Activated T-cell treated with anti-CD3 and anti-CD28 coated beads for 24 hours (primary cell): ENCODE data around the gene GPR39.

Source experiments
- DNase-seq: peaks from one replicate; pipeline ENCODE4 v3.0.0-alpha.2; 2020; ENCODE audit warnings: low read depth

GPR39 gene

DNA sequence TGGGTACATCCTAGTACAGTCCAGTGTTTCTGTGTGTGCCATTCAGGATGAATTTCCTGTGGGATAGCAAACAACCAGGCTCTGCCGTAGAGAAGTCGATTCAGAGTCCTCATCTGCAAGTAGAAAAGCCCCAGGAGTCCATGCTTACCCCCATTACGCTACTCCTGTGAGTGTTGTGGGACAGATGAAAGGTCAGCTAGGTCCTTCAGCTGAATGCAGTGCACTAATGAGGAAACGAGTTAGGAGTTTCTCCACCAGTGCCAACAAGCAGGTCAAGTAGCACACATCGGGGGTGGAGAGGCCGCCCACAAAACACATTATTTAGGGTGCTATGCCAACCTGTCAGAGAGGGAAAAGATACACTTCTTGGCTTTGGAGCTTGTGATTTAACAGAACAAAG is 2.5 kb upstream of the GPR39 start:
- no peak for DNase-seq

DNA sequence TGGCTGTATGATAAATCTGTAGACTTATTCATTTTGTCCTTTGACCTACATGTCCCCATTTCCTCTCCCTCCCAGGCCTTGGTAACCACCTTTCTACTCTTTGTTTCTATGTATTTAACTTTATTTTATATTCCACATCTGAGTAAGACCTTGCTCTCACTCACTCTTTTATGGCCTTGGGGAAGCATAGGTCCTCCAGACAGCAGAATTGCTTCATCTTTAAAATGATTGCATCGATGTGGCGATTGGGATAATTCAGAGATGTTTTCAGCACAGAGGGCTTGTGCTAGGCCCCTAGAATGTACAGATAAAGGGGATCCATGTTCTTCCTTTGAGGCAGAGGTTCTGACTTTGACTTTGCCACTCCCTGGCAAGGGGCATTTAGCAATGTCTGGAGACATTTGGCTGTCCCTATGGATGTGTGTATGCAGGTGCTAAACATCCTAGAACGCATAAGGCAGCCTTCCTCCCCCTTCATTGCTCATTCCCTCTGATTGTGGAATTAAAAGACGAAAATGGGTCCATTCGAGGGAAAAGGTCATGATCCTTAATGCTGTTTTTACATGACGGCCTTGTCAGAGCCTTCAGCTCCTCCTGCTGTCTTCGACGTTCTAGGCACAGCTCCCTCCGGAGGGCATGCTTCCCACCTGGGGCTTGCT is 1.2 kb upstream of the GPR39 start:
- no peak for DNase-seq

DNA sequence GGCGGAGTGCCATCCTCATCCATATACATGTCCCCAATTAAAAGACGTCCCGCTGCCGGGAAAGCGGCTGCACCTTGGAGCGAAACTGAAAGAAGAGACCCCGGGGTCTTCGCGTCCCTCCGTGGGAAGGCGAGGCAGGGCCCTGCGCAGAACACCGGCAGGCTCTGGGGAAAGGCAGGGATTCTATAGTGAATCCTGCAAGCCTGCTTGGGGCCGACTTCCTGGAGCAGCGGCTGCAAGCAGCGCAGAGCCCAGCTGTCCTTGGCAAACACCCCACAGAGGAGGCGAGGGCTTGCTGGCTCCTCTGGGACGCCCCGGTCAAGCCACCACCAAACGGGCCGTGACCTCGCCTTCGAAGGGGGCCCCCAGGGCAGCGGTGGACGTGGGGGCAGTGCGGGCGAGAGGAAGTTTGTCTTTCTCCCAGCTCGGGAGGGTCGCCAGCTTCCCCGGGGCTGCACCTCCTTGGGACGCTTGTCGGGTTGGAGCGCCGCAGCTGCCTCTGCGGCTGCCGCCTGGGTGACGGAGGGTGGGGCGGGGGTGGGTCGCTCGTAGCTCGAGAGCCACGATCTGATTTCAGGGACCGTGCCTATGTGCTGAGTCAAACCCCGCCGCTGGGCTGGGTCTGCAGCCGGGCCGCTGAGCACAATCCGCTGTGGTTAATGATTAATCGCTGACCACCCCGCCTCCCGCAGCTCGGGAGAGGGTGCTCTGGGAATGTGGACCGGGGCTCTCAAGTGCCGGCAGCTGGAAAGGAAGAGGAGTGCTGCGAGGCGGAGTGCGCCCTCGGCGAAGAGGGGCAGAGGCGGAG is 486 bp upstream of the GPR39 start:
- no peak for DNase-seq

DNA sequence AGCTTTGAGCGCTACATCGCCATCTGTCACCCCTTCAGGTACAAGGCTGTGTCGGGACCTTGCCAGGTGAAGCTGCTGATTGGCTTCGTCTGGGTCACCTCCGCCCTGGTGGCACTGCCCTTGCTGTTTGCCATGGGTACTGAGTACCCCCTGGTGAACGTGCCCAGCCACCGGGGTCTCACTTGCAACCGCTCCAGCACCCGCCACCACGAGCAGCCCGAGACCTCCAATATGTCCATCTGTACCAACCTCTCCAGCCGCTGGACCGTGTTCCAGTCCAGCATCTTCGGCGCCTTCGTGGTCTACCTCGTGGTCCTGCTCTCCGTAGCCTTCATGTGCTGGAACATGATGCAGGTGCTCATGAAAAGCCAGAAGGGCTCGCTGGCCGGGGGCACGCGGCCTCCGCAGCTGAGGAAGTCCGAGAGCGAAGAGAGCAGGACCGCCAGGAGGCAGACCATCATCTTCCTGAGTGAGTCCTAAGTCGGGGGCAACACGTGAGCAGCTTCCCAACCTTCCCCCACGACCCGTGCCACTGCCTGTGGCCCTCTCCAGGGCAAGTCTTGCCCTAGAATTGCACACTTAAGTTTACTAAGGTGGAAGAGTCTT is 928 bp downstream of the GPR39 start:
- no peak for DNase-seq

DNA sequence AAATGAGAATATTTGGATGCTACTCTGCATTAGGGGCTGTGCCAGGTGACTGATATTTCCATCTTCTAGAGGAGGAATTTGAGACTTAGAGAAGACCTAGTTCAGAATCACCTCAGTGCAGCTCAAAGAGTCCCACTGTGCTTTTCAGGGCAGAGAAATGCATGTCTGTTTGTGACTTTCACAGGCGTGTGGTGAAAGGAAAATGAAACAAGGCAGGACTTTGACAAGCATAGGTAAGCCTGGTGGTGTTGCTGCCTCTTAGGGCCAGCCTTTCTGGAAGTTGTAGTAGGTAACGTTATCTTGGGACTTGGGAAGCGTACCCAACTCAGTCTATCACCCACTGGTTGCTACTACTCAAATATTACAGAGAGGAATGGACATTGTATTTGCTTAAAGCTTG is 2.6 kb downstream of the GPR39 start:
- no peak for DNase-seq

DNA sequence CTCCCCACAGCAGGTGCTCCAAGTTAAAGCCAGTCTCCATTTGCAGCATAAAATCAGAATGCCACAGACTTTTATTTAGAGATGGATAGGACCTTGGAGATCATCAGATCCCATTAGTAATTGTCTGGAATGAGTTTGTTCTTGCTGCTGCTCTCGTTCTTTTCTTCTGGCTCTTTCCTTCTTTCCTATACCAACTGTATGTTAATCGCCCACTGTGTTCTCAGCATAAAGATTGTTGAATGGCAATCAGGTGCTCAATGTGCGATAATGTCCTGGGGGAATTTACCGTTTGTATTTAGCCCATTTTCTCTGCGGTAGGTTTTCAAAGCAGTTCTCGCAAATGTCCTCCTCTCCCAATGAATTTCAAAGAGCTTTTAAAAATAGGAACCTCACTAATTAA is 3.3 kb downstream of the GPR39 start:
- no peak for DNase-seq

DNA sequence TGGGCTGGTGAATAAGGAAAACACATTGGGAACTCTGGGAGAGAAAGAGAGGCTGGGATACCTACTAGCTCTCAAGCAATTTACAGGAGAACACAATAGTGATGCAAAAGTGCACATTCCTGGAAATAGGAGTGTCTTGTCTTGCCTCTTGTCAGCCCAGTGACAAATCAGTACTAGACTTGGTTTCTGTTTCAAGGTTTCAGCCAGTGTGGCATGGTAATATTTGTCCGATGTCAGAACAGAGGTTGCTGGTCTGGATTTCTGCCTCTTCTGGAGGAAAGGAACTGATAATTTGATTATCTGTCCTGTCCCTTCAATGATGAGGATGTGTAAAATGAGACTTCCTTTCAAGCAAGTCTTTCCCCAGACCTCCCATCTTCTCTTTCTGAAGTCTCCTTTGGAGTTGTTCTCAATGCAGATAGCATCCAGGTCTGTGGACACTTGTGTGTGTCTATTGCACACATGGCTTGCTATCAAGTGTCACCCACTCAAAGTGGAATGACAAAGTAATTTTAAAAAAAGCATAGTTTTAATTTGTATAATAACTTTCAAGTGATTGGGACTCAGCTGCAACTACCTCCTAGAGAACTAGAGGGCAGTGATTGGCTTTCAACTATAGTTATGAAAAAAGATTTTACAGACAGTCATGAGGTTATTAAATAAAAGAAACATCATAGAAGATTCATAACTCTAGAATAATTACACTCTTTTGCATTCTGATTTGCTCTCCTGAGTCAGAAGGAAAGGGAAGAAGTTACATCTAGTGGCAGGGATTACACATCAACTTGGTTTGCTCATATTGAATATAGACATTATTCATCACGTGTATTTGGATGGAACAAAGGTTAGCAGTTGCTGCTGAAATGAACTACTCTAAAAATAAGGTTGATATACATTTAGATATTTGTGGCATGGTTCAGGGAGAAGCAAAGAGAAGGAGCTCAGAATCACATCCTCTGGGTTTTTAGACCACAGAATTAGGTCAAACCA is 4.5 kb downstream of the GPR39 start:
- DNase-seq: no peak

DNA sequence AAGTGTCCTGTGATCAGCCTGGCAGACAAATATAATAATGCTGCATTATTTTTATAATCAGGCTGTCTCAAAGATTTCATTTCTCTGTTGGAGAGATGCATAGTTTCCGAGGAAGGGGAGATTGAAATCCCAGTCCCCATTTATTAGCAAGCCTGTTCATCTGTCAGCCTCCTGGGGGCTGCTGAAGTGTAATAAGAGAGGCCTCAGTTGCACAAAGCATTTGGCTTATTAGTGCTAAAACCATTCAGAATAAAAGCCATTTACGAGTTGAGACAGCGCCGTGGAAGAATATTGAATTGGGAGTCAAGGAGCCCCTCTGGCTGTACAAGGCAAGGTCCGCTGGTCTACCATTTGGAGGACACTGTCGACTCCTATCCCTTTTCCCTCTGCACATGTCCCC is 6.1 kb downstream of the GPR39 start:
- DNase-seq: no peak

DNA sequence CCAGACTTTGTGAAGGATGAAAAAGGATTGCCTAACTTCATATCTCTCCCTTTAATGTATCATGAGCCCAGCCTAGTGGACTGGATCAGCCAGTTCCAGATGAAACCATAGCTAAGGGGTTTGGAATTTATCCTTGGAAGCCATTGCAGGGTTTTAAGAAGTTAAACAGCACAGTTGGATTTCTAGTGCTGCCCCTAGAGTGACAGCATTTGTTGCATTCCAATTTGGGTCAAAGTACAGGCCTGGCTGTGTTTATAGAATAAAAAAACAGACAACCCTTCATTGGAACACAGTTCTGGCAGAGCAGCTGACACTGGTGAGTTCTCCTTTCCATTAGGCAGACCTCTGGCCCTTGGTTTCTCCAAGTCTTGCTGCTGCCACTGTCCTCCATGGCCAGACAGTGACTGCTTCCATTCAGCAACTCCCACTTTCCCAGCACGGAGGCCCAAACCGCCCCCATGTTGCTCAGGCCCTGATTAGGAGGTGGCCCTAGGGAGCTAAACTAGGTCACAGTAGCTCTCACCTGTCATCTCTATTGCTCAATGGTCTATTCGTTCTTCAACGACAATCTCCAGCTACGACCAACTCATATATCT is 8.0 kb downstream of the GPR39 start:
- no peak for DNase-seq

DNA sequence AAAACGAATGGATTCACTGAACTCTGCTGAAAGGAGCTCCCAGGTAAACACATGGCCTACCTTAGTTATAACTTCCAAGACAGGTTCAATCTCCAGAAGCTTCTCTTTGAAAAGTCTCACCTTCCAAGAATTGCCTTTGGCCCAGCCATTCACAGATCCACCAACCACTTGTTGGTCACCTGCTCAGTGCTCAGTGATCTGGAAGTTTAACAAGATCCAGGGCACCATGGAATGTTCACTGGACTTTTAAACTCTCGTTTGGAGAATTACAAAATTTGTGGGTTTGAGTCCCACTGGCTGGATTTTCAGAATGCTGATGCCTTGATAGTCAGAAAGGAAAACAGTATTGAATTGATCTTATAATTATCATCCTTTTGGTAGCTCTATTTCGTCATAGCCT is 9.4 kb downstream of the GPR39 start:
- DNase-seq: no peak

DNA sequence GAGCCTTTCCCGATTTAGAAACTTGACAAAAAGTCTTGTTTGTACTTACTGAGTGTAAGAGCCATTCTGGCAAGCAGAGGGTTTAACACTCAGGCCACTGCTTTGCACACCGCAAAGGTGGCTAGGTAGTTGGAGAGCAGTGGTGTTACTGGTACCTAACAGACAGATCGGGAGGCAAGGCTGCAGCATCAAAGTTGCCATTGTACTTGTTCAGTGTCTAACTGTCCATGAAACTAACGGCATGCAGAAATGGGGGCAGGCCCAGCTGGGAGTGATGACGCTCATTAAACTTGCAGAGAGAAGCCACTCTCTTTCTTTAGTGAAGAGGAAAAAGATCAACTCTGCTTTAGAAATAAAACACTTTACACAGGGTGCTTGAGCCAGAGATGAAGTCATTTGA is 10.1 kb downstream of the GPR39 start:
- no peak for DNase-seq

DNA sequence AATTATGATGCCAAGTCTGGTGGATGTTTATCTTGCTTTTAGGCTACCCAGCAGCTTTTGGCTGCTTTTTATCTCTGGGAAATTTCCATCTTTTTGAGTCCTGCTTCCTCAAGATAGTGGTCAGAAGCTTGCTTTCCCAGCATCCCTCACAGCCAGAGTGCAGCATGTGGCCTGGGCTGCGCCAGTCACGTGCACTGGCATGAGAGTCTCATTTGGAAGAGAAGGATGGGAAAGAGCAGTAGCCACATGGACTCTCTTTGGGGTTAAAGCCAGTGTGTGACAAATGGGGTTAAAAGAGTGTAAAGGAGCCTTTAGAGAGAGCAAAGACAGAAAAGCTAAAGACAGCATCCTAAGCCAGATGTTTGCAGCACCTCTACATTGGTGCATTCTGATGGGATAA is 12.7 kb downstream of the GPR39 start:
- DNase-seq: no peak

DNA sequence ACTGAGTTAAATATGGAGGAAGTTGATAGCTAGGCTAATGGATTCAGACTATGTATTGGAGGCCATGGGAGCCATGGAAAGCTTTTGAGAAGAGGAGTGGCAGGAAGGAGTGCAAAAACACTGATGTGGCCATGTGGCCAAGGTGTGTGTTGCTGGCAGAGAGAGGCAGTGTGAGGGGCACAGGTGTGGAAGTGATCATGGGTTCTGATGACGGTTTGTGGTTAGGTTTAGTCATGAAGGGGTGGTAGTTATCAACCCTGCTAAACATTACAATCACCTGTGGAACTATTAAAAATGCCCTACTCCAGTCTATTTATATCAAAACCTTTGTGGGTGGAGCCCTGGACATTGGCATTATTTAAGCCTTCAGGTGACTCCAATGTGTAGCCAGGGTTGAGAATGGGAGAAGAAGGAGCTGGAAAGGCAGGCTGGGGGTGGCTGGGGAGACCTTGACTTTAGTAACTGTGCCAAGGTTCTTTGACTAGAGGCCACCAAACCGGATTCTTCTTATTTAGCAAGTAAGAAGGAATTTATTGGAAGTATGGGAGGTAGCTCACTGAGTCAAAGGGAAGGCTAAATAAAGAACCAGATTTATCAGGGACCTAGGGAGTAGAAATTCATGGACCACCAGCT is 13.5 kb downstream of the GPR39 start:
- DNase-seq: no peak

DNA sequence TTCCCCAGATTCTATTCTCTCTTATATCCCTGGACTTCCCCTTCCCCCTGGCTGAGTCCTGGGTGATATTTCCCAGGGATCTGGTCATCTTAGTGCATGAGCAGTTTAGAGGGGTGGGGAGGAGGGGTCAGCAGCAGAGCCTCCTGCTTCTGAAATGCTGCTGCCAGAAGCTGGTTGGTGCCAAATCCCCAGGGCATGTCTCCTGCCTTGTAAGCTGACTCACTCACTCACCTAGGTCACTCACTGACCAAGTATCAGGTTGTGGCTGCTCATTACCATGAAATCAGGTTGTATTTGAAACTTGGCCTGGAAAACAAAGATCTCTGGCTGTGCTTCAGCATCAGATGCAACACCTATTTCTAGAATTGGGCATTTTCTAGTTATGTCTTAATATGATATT is 14.3 kb downstream of the GPR39 start:
- no peak for DNase-seq

DNA sequence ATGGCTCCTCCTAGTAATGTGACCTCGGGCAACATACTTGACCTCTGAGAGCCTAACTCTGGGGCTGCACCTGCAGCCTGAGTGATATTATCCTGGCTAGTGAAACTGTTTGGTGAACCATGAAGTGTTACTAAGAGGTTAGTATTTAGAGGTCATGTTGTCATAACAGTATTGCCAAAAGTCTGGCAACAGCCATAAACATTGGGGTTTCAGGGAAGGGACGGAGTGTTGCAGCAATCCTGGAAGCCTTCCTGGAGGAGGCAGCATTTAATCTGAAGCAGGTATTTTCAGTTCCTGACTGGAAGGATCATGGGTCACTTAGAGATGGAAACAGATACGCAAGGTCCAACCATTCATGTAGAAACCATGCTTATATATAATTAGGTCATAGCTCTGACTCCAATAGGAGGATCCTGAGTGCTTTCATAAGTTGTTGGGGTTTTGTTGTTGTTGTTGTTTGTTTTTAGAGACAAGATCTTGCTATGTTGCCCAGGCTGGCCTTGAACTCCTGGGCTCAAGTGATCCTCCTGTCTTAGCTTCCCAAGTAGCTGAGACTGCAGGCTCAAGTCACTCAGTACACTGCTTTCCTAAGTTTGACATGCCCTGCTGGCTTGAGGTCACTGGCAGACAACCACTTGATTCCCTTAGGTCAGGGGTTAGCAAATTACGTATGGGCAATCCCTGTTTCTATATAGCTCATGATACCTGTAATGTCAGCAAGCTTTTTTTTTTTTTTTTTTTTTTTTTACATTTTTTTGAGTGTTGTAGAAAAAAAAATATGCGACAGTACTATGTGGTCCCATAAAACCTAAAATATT is 21.5 kb downstream of the GPR39 start:
- DNase-seq: no peak

DNA sequence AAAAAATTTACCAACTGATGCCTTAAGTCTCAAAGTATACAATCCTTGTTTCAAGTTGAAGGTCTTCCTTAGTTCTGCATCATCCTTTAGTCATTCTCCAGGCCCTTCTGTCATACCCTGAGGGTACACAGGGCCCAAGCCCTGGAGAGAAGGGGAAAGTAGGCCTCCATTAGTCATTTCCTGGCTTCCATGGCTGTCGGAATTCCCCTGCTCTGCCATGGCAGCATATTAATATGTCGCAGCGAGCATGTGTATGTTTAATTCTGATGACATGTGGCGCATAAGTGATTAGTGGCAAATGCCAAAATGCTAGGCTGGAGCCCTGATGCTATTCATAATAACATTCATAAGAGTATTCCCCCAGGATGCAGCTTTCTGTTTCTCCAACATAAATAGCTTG is 22.1 kb downstream of the GPR39 start:
- peak; percentile 8 for DNase-seq

DNA sequence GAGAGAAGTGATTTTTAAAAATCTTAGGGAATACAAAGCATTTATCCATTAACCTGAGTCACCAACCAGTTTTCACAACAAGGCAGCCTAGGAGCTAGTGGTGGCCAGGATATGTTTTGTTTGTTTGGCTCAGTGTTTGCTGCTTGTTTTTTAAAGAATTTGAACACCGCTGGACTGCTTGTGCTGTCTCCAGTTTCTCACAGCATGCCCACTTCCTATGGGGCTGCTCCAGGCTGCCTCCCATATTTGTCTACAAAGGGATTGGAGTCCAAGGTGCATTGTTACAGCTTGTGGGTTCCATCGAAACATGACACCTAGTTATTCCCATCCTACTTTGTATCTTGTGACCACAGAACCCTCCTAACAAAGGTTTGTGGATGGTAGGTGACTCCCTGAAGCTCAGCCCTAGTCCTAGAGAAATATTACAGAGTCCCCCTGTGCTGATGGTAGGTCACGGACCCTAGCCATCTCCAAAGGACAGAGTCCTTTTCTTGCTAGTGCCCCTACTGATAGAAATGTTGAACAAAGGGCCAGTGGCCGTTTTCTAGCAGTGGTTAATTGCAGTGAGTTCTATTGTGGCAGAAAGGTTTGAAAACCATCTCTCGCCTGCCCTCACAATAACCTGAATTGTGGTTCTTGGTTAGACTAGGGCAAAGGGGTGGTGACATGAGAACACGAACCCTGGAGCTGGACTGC is 23.2 kb downstream of the GPR39 start:
- DNase-seq: no peak

DNA sequence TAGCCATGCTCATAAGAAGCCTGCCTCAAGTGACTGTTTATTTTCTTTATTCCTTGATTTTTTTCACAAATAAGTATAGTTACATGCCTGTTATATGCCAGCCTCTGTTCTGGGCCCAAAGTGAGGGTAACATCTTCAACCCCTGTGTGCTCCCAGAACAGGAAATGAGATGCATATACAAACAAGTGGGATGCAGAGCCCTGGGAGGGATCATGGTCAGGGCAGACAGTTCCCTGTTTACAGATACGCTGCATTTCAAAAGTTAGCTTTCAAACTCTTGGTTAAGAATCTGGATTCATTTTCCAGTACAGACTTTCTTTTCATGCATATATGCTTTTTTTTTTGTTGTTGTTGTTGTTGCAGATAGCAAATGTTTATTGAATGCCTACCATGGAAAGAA is 24.4 kb downstream of the GPR39 start:
- no peak for DNase-seq

DNA sequence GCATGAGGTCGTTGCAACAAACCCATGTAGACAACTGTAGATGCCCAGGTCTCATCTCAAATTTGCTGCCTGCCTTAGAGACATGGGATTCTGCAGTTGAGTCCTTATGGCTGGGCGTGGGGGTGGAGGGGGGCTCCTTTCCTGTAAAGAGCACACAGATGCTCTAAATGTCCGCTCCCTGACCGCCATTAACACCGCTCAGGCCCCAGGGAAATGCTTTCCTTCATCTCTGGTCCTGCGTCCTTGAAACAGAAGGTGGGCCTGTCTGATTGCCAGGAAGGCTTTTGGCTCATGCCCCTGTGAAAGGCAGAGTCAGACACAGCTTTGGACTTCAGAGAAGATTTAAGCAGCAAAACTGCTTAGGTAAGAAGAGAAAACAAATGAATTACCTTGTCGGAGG is 25.7 kb downstream of the GPR39 start:
- no peak for DNase-seq

DNA sequence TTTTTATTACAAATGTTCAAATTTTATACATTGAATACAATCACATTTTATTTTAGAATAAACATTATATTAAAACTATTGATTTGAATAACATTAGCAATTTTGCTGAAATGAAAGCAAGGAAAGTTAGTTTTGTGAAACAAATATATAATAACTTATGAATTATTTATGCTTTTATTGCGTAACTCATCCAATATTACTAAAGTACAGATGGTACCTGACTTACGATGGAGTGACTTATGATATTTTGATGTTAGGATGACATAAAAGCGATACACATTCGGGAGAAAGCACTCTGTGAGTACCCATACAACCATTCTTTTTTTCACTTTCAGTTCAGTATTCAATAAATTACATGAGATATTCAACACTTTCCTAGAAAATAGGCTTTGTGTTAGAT is 26.5 kb downstream of the GPR39 start:
- DNase-seq: no peak
